K562 treated with DMSO at 1 percent for 12 hours (cell line): ENCODE data around the gene DYNLT2. TPM values are rescaled to one million over a fixed set of nuclear protein-coding genes. Genes with fewer than 3 reads are reported as not detected.

Source experiments
- total RNA-seq: library from RNA; unstranded; fragments of 300-600 nt; gene quantifications from 2 replicates; pipeline ENCODE4 v1.2.3, GENCODE V29; 2022; ENCODE audit not compliant: insufficient read depth

The DYNLT2 gene
- total RNA-seq = 1.5 and 6.6 TPM in 2 replicates

GRCh38 chr6:169751242-169752073 is at the start of gene DYNLT2, which contains the start of gene ERMARD:
DYNLT2 (minus strand) TSS chr6:169751572; CDS start chr6:169751458, 114 bp downstream.
ERMARD (plus strand) TSS chr6:169751622; CDS start chr6:169751658, 36 bp downstream.

GRCh38 chr6:169724494-169725124 is 26.8 kb downstream of the DYNLT2 start, which contains the start of gene PHF10:
PHF10 (minus strand) TSS chr6:169724500; CDS start chr6:169723931, 569 bp downstream.

GRCh38 chr6:169701954-169702839 is 49.2 kb downstream of the DYNLT2 start, which contains the start of the genes C6orf120 and WDR27:
C6orf120 (plus strand) TSS chr6:169702126; CDS start chr6:169702460, 334 bp downstream.
WDR27 (minus strand) TSS chr6:169702029; CDS start chr6:169689005, 13,024 bp downstream.

Other genes with a start within 250 kb of the DYNLT2 start
- 8.1 and 31.1 TPM in 2 replicates for gene WDR27, start 49.5 kb downstream of the DYNLT2 start, total RNA-seq
- gene C6orf120, start 49.4 kb downstream of the DYNLT2 start, total RNA-seq = 19.3 and 40.2 TPM in 2 replicates
- 29.9 and 71.7 TPM in 2 replicates for gene PHF10, start 27.1 kb downstream of the DYNLT2 start, total RNA-seq
- 15.1 and 18.4 TPM in 2 replicates for gene ERMARD, start 50 bp upstream of the DYNLT2 start, total RNA-seq